ENCODE data around the gene PTPMT1. TPM values are rescaled to one million over a fixed set of nuclear protein-coding genes. Genes with fewer than 3 reads are reported as not detected.

The PTPMT1 gene
- total and polyA plus RNA-seq, 10 donors, result 26.1 to 101 (median 44.2) TPM

DNA sequence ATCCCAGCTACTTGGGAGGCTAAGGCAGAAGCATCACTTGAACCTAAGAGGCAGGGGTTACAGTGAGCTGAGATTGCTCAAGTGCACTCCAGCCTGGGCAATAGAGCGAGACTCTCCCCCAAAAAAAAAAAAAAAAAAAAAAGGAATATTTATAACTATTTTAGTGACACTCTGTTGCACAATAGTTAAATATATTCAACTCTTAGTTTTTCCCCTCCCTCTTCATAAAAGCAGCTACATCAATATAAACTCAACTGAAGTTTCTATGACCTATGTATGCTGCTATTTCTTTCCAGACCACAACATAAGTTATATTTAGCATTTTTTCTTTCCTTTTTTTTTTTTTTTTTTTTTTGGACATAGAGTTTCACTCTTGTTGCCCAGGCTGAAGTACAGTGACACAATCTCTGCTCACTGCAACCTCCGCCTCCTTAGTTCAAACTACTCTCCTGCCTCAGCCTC is 31.7 kb upstream of the PTPMT1 start:
- Histone ChIP-seq H3K27me3 (replicated peaks in 1 of 7) (no peaks in the 10 kb centered on the region), H3K36me3 (peaks cover 0 to 49% (median 3%) of the 10 kb centered on the region in 6 donors), H3K4me1 (peaks cover 31 to 100% (median 73%) of the 10 kb centered on the region in 6 donors), H3K9me3 (no peaks in the 10 kb centered on the region), H3K4me3 (no peak overlapping the region), H3K27ac (peak overlapping the region in 1 of 8 donors; percentile 7)
- WGBS, 5 donors, result 71 to 85% (median 73%) methylated on average over 2 of the region's 2 CpGs
- TF ChIP-seq POLR2AphosphoS5 (IDR thresholded peaks at IDR 0.05) (no peak), POLR2A (IDR thresholded peaks at IDR 0.05) (no peak)
- TF ChIP-seq, protein P1, sequence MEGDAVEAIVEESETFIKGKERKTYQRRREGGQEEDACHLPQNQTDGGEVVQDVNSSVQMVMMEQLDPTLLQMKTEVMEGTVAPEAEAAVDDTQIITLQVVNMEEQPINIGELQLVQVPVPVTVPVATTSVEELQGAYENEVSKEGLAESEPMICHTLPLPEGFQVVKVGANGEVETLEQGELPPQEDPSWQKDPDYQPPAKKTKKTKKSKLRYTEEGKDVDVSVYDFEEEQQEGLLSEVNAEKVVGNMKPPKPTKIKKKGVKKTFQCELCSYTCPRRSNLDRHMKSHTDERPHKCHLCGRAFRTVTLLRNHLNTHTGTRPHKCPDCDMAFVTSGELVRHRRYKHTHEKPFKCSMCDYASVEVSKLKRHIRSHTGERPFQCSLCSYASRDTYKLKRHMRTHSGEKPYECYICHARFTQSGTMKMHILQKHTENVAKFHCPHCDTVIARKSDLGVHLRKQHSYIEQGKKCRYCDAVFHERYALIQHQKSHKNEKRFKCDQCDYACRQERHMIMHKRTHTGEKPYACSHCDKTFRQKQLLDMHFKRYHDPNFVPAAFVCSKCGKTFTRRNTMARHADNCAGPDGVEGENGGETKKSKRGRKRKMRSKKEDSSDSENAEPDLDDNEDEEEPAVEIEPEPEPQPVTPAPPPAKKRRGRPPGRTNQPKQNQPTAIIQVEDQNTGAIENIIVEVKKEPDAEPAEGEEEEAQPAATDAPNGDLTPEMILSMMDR (IDR thresholded peaks at IDR 0.05 in 8 of 11, conservative IDR thresholded peaks at IDR 0.05 in 3 of 11), result no peak
- DNase-seq, result no peak
- intact Hi-C loops (cut with DNase I; ENCODE audit: low total_unique reads), result no loop called here

- H3K27me3 ChIP-seq (replicated peaks in 1 of 7), result no peaks in the 10 kb centered on the region
- WGBS, 5 donors, result 84 to 93% (median 88%) methylated on average over 4 of the region's 4 CpGs
- no peaks in the 10 kb centered on the region for H3K9me3 ChIP-seq
- intact Hi-C loops (cut with DNase I; ENCODE audit: low total_unique reads), result no loop called here
- no peak overlapping the region for H3K4me3 ChIP-seq
- no peak overlapping the region for H3K27ac ChIP-seq
- H3K4me1 ChIP-seq, result peaks cover 37 to 100% (median 84%) of the 10 kb centered on the region in 6 donors
- TF ChIP-seq POLR2AphosphoS5 (IDR thresholded peaks at IDR 0.05) (no peak), POLR2A (IDR thresholded peaks at IDR 0.05) (no peak)
- TF ChIP-seq, protein P1 (IDR thresholded peaks at IDR 0.05 in 8 of 11, conservative IDR thresholded peaks at IDR 0.05 in 3 of 11), result no peak
- H3K36me3 ChIP-seq, result peaks cover 0 to 39% (median 3%) of the 10 kb centered on the region in 6 donors
- DNase-seq, result no peak
These were observed 30.6 kb upstream of the PTPMT1 start for GRCh38 chr11:47534704-47535251.

DNA sequence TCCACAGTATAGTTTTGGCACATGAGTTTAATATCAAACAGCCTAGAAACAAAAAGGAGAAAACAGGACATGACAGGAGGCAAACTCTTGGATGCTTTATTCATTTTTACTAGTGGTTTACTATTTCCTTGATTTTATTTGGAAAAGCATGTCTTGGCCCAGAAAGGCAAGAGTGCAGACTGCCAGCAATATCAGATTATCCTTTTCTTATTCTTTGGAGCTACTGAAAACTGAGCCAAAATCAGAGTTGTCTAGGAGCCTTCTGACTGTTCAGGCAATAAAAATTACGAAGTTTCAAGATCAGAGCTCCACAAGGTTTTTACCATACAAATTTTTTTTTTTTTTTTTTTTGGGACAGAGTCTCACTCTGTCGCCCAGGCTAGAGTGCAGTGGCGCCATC is 28.5 kb upstream of the PTPMT1 start:
- no peak overlapping the region for H3K27ac ChIP-seq
- 87 to 95% (median 90%) methylated on average over 3 of the region's 3 CpGs for WGBS, 5 donors

More for the DNA sequence above, 28.5 kb upstream of the PTPMT1 start:
- H3K9me3 ChIP-seq, result no peaks in the 10 kb centered on the region
- peaks cover 44 to 99% (median 89%) of the 10 kb centered on the region in 6 donors for H3K4me1 ChIP-seq
- H3K36me3 ChIP-seq, result peaks cover 0 to 24% (median 3%) of the 10 kb centered on the region in 6 donors
- no peak overlapping the region for H3K4me3 ChIP-seq
- intact Hi-C loops (cut with DNase I; ENCODE audit: low total_unique reads), result no loop called here
- DNase-seq, result no peak
- TF ChIP-seq POLR2A (IDR thresholded peaks at IDR 0.05) (no peak), POLR2AphosphoS5 (IDR thresholded peaks at IDR 0.05) (no peak)
- TF ChIP-seq, protein P1 (IDR thresholded peaks at IDR 0.05 in 8 of 11, conservative IDR thresholded peaks at IDR 0.05 in 3 of 11), result no peak
- H3K27me3 ChIP-seq (replicated peaks in 1 of 7), result no peaks in the 10 kb centered on the region
